ENCODE data around the gene TNFRSF1B.

Gene TNFRSF1B

DNA sequence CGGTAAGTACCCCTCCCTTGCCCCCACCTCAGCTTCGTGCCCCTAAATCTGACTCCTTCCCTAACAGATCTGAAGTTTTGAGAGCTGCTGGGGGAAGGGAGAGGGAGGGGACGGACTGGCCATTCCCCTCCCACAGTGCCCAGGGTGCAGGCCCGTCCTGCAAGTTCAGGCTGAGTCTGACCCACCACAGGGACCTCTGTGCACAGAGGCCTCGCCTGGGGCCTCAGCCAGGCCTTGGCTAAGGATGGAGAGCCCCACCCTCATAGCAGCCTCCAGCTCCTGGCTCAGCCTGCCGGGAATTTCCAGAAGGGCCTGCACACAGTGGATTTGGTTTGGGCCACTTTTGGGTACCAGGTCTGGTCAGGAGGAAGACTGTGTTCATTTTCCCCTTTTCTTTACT, 31.2 kb upstream of the TNFRSF1B start:
- Histone ChIP-seq H3K36me3 (ENCODE audit: insufficient read depth) (no peaks in the 10 kb centered on the region), H2AFZ (ENCODE audit: low read depth) (no peak overlapping the region), H3K27ac (no peak overlapping the region), H3K4me1 (ENCODE audit: low read depth, poor library complexity, severe bottlenecking) (no peaks in the 10 kb centered on the region), H4K20me1 (ENCODE audit: insufficient read depth) (no peaks in the 10 kb centered on the region), H3K9ac (no peak overlapping the region), H3K4me3 (IDR thresholded peaks at IDR 0.05; ENCODE audit: insufficient read depth, low read depth, low read length) (no peak overlapping the region), H3K79me2 (ENCODE audit: insufficient read depth, low read depth) (no peaks in the 10 kb centered on the region), H3K4me2 (no peak overlapping the region), H3K27me3 (ENCODE audit: insufficient read depth, low read depth) (no peaks in the 10 kb centered on the region)
- TF ChIP-seq CTCF (conservative IDR thresholded peaks at IDR 0.05; ENCODE audit: low read depth, low read length) = no peak

- Histone ChIP-seq H3K36me3 (ENCODE audit: insufficient read depth) (no peaks in the 10 kb centered on the region), H4K20me1 (ENCODE audit: insufficient read depth) (no peaks in the 10 kb centered on the region), H3K4me3 (IDR thresholded peaks at IDR 0.05; ENCODE audit: insufficient read depth, low read depth, low read length) (no peak overlapping the region), H3K27me3 (ENCODE audit: insufficient read depth, low read depth) (no peaks in the 10 kb centered on the region), H3K27ac (no peak overlapping the region), H2AFZ (ENCODE audit: low read depth) (no peak overlapping the region), H3K4me2 (no peak overlapping the region), H3K9ac (no peak overlapping the region), H3K79me2 (ENCODE audit: insufficient read depth, low read depth) (no peaks in the 10 kb centered on the region), H3K4me1 (ENCODE audit: low read depth, poor library complexity, severe bottlenecking) (no peaks in the 10 kb centered on the region)
- TF ChIP-seq CTCF (conservative IDR thresholded peaks at IDR 0.05; ENCODE audit: low read depth, low read length) = no peak
Measured at GRCh38 chr1:12136916-12137610, 29.7 kb upstream of the TNFRSF1B start.

GRCh38 chr1:12138196-12139168, 28.3 kb upstream of the TNFRSF1B start:
- H3K4me2 ChIP-seq = no peak overlapping the region
- no peaks in the 10 kb centered on the region for H3K27me3 ChIP-seq (ENCODE audit: insufficient read depth, low read depth)
- H3K4me3 ChIP-seq (IDR thresholded peaks at IDR 0.05; ENCODE audit: insufficient read depth, low read depth, low read length) = no peak overlapping the region
- TF ChIP-seq CTCF (conservative IDR thresholded peaks at IDR 0.05; ENCODE audit: low read depth, low read length) = no peak
- H3K9ac ChIP-seq = no peak overlapping the region
- H3K79me2 ChIP-seq (ENCODE audit: insufficient read depth, low read depth) = no peaks in the 10 kb centered on the region
- no peaks in the 10 kb centered on the region for H3K36me3 ChIP-seq (ENCODE audit: insufficient read depth)
- no peak overlapping the region for H2AFZ ChIP-seq (ENCODE audit: low read depth)
- H3K27ac ChIP-seq = no peak overlapping the region
- no peaks in the 10 kb centered on the region for H3K4me1 ChIP-seq (ENCODE audit: low read depth, poor library complexity, severe bottlenecking)
- no peaks in the 10 kb centered on the region for H4K20me1 ChIP-seq (ENCODE audit: insufficient read depth)

DNA sequence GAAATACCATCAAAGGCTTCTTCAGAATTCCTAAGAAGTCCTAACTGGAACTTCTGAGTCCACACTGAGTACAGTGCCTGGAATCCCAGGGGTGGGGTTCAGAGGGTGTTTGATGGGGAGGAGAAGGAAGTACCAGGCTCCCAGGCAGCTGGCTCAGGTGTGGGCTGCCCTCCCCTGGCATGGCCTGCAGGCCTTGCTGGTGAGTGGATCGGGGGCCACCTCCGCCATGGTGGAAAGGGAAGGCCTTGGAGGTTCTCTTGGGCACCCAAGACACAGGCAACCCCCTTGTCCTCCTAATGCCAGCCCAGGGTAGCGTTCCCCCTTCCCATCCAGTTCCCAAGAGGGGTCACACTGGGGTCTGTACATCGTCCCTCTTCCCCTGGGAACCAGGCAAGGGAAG, 26.8 kb upstream of the TNFRSF1B start:
- no peaks in the 10 kb centered on the region for H3K4me1 ChIP-seq (ENCODE audit: low read depth, poor library complexity, severe bottlenecking)
- no peak overlapping the region for H3K27ac ChIP-seq
- H2AFZ ChIP-seq (ENCODE audit: low read depth) = no peak overlapping the region
- no peak for TF ChIP-seq CTCF (conservative IDR thresholded peaks at IDR 0.05; ENCODE audit: low read depth, low read length)
- no peaks in the 10 kb centered on the region for H3K36me3 ChIP-seq (ENCODE audit: insufficient read depth)
- H3K27me3 ChIP-seq (ENCODE audit: insufficient read depth, low read depth) = no peaks in the 10 kb centered on the region
- no peak overlapping the region for H3K4me3 ChIP-seq (IDR thresholded peaks at IDR 0.05; ENCODE audit: insufficient read depth, low read depth, low read length)
- H3K4me2 ChIP-seq = no peak overlapping the region
- no peaks in the 10 kb centered on the region for H4K20me1 ChIP-seq (ENCODE audit: insufficient read depth)
- no peaks in the 10 kb centered on the region for H3K79me2 ChIP-seq (ENCODE audit: insufficient read depth, low read depth)
- H3K9ac ChIP-seq = no peak overlapping the region

All from KMS-11 (cell line).